ENCODE results near the gene DIO3. TPM values are rescaled to one million over a fixed set of nuclear protein-coding genes. Genes with fewer than 3 reads are reported as not detected.

Gene DIO3
- total RNA-seq, 1 donor from 2014 or later, result 0.13 TPM

GRCh38 chr14:101542391-101542790 is 18.9 kb upstream of the DIO3 start:
- Histone ChIP-seq H3K36me3 (ENCODE audit: control insufficient read depth, insufficient read depth, low read length) (no peaks in the 10 kb centered on the region), H3K27me3 (ENCODE audit: control insufficient read depth, insufficient read depth, low read length) (peaks cover 2% of the 10 kb centered on the region), H3K4me3 (ENCODE audit: low read depth, low read length) (no peak overlapping the region)
- no peak for DNase-seq (ENCODE audit: low read depth)
- TF ChIP-seq CTCF (IDR thresholded peaks at IDR 0.05; ENCODE audit: insufficient read depth, low read length, poor library complexity, severe bottlenecking), result no peak

- no peak overlapping the region for H3K4me3 ChIP-seq (ENCODE audit: low read depth, low read length)
- DNase-seq (ENCODE audit: low read depth), result no peak
- no peak for TF ChIP-seq CTCF (IDR thresholded peaks at IDR 0.05; ENCODE audit: insufficient read depth, low read length, poor library complexity, severe bottlenecking)
- H3K27me3 ChIP-seq (ENCODE audit: control insufficient read depth, insufficient read depth, low read length), result no peaks in the 10 kb centered on the region
- no peaks in the 10 kb centered on the region for H3K36me3 ChIP-seq (ENCODE audit: control insufficient read depth, insufficient read depth, low read length)
These were observed 17.5 kb upstream of the DIO3 start for GRCh38 chr14:101543814-101544213.

GRCh38 chr14:101544550-101544949 is 16.7 kb upstream of the DIO3 start:
- TF ChIP-seq CTCF (IDR thresholded peaks at IDR 0.05; ENCODE audit: insufficient read depth, low read length, poor library complexity, severe bottlenecking), result no peak
- H3K4me3 ChIP-seq (ENCODE audit: low read depth, low read length), result no peak overlapping the region
- no peak for DNase-seq (ENCODE audit: low read depth)
- H3K36me3 ChIP-seq (ENCODE audit: control insufficient read depth, insufficient read depth, low read length), result no peaks in the 10 kb centered on the region
- no peaks in the 10 kb centered on the region for H3K27me3 ChIP-seq (ENCODE audit: control insufficient read depth, insufficient read depth, low read length)

- TF ChIP-seq CTCF (IDR thresholded peaks at IDR 0.05; ENCODE audit: insufficient read depth, low read length, poor library complexity, severe bottlenecking), result no peak
- DNase-seq (ENCODE audit: low read depth), result no peak
- no peaks in the 10 kb centered on the region for H3K27me3 ChIP-seq (ENCODE audit: control insufficient read depth, insufficient read depth, low read length)
- no peaks in the 10 kb centered on the region for H3K36me3 ChIP-seq (ENCODE audit: control insufficient read depth, insufficient read depth, low read length)
- no peak overlapping the region for H3K4me3 ChIP-seq (ENCODE audit: low read depth, low read length)
These were observed 14.6 kb upstream of the DIO3 start for GRCh38 chr14:101546706-101547105.

GRCh38 chr14:101547107-101547738 is 14.1 kb upstream of the DIO3 start:
- no peaks in the 10 kb centered on the region for H3K36me3 ChIP-seq (ENCODE audit: control insufficient read depth, insufficient read depth, low read length)
- no peaks in the 10 kb centered on the region for H3K27me3 ChIP-seq (ENCODE audit: control insufficient read depth, insufficient read depth, low read length)
- no peak overlapping the region for H3K4me3 ChIP-seq (ENCODE audit: low read depth, low read length)
- DNase-seq (ENCODE audit: low read depth), result no peak
- no peak for TF ChIP-seq CTCF (IDR thresholded peaks at IDR 0.05; ENCODE audit: insufficient read depth, low read length, poor library complexity, severe bottlenecking)
